22Rv1 (cell line): ENCODE data around the gene GLI1.
"Not testable (repeated sequence)": the region's sequence is repeated elsewhere in the genome, so short reads cannot be mapped to it uniquely, and the experiment has no call there.

ENCODE experiments used
- H3K27ac ChIP-seq: fragments of 450-650 bp; 2 replicates; pipeline ENCODE4 v1.5.1; 2017
- CTCF ChIP-seq: fragments of 450-650 bp; IDR thresholded peaks from 2 replicates; pipeline ENCODE4 v1.5.1; 2017; ENCODE audit warnings: mild to moderate bottlenecking
- ZFX ChIP-seq: fragments of 450-650 bp; IDR thresholded peaks from 2 replicates; pipeline ENCODE4 v1.6.1; 2017; ENCODE audit warnings: antibody characterized with exemption, borderline replicate concordance

The GLI1 gene

DNA sequence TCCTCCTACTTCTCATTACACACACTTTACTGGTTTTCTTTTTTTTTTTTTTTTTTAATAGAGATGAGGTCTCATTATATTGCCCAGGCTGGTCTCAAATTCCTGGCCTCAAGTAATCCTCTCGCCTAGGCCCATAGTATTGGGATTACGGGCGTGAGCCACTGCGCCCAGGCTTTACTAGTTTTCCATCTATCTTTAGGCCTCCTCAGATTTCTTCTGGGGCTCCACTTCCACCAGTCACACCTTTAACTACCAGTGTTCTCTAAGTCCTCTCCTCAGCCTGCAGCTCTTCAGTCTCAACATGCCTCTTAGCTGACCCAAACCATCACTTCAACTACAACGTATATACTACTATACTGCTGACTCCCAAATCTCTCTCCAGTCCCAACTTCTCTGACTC is 39.1 kb upstream of the GLI1 start:
- H3K27ac ChIP-seq = no peak overlapping the region
- no peak for TF ChIP-seq ZFX
- TF ChIP-seq CTCF = no peak

GRCh38 chr12:57426948-57427347 is 32.6 kb upstream of the GLI1 start:
- not testable (repeated sequence) for H3K27ac ChIP-seq

DNA sequence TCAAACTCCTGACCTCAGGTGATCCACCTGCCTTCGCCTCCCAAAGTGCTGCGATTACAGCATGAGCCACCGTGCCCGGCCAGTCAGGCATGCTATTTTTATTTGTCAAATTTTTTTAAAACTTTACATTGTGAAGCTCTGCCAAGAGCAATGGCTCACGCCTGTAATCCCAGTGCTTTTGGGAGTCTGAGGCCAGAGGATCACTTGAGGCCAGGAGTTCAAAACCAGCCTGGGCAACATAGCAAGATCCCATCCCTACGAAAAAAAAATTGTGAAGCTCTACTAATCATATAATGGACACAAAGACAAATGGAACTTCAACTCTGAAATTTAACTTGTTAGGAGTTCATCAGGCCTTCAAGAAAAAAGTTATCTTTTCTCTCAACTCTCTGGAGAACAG is 30.6 kb upstream of the GLI1 start:
- peak overlapping the region; percentile 93 for H3K27ac ChIP-seq
- TF ChIP-seq ZFX (no peak), CTCF (no peak)

DNA sequence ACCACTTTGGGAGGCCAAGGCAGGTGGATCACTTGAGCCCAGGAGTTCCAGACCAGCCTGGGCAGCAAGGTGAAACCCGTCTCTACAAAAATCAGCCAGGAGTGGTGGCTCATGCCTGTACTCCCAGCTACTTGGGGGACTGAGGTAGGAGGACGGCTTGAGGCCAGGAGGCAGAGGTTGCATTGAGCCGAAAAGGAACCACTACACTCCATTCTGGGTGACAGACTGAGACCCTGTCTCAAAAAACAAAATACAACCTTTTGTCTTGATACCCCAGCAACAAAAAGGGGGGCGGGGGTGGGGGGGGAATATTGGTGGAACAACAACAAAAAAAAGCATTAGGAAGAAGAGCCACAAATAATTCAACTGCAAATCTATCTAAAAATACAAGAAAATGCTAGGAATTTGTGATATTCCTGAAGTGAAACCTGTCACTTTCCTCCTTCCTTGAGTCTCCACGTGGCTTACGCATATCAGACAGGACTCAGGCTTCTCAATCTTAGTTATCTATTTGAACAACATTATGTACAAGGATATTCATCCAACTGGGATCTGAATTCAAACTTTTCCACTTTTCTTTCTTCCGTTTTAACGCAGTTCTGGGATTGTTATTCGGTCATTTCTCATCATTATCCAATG is 30.0 kb upstream of the GLI1 start:
- peak overlapping the region; percentile 93 for H3K27ac ChIP-seq
- TF ChIP-seq CTCF (no peak), ZFX (no peak)

- H3K27ac ChIP-seq = peak overlapping the region; percentile 93
- TF ChIP-seq ZFX = no peak
- TF ChIP-seq CTCF = peak; percentile 35; the same call in 1 of the 2 replicates
These were observed 29.3 kb upstream of the GLI1 start for GRCh38 chr12:57430112-57430930.

DNA sequence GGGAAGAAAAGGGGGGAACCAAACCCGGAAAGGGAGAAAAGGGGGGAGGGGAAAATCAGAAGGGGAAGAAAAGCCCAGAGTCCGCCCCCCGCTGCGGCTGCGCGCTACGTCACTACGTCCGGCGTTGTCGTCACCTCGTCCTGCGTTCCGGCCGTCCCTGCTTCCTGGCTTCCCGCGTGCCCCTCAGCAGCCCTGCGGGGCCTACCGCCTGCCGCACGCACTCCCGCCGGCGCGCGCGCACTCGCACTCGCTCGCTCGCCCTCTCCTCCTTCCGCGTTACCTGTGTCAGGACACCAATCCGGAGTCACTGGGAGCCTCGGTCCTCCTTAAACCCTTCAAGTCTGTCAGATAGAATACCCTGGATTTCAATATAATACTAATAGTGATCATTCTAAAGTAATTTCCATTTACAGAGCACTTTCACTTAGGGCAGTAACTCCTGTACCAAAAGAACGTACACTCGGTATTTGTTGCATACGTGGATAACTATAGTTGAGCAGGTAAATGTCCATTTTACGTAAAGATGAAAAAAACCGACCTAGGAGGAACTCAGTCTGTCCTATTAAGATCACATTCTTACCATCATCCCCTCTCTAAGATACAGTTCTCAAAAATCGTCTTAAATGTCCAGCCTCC is 28.5 kb upstream of the GLI1 start, which contains the start of gene R3HDM2:
R3HDM2 (minus strand) TSS at position 113 of the 636 bp plus-strand sequence. CDS start 120,615 bp downstream, outside the sequence.
- TF ChIP-seq CTCF (no peak), ZFX (no peak)
- peak within 1 kb of the TSS; percentile 93 for H3K27ac ChIP-seq

DNA sequence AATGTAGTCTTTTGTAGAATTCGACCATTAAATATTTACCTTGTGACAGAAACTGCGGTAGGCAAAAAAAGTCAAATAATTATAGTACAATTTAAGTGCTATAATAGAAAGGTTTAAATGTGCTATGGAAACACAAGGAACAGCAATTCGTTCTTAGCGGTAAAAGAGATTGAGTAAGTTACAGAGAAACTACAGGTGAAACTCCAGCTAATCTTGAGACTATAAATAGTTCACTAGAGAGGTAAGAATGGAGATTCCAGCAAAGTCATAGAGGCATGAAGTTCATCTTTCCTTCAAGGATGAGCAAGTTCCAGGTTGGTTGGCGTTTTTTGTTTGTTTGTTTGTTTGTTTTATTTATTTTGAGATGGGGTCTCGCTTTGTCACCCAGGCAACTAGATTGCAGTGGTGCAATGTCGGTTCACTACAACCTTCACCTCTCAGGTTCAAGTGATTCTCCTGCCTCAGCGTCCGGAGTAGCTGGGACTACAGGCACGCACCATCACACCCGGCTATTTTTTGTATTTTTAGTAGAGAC is 27.9 kb upstream of the GLI1 start:
- H3K27ac ChIP-seq = peak overlapping the region; percentile 93
- no peak for TF ChIP-seq ZFX
- TF ChIP-seq CTCF = no peak
